ENCODE results near the gene EDAR. TPM values are rescaled to one million over a fixed set of nuclear protein-coding genes. Genes with fewer than 3 reads are reported as not detected.

The EDAR gene
- total RNA-seq, 2 donors from 2014 or later = not detected

DNA sequence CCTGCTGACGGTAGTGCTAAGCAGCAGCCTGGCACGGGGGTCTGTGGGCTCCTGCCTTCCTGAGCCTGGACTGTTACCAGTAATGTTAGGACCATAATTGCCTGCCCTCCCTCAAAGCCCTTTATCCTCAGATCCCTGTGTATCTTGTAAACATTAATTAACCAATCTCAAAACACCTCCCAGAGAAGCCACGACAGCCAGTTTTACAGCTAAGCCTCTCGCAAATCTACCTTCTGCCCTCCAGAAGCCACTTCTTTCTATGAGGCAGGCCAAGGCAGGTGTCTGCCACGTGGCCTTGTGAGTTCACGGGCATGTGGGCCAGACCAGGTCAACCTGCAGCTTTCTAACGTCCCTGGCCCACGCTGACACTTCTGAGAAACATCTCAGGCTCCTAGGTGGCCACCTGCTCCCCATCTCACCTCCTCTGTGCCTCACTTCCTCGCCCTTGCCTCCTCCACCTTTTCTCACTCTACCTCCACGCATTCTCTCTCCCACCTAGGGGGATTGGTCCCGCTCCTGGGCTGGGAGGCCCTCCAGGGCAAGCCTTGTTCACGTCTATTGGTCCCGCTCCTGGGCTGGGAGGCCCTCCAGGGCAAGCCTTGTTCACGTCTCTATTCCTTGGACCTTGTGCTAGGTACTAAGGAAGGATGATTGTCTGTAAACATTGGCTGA is 64.3 kb downstream of the EDAR start:
- Histone ChIP-seq H3K27me3 (replicated peaks; ENCODE audit: insufficient read depth) (no peaks in the 10 kb centered on the region), H3K27ac (no peak overlapping the region), H3K4me3 (no peak overlapping the region), H3K4me1 (ENCODE audit: control insufficient read depth in 1 of 2, low read depth in 2 of 2) (no peaks in the 10 kb centered on the region), H3K9me3 (no peaks in the 10 kb centered on the region), H3K36me3 (no peaks in the 10 kb centered on the region)
- DNase-seq (ENCODE audit: low spot score) (no peak), ATAC-seq (ENCODE audit: insufficient number of reproducible peaks, low FRiP score, low read depth) (no peak)
- TF ChIP-seq CTCF (IDR thresholded peaks at IDR 0.05) = no peak

- no peaks in the 10 kb centered on the region for H3K27me3 ChIP-seq (replicated peaks; ENCODE audit: insufficient read depth)
- H3K36me3 ChIP-seq = no peaks in the 10 kb centered on the region
- no peak for DNase-seq (ENCODE audit: low spot score)
- no peak for TF ChIP-seq CTCF (IDR thresholded peaks at IDR 0.05)
- no peak overlapping the region for H3K27ac ChIP-seq
- H3K9me3 ChIP-seq = no peaks in the 10 kb centered on the region
- H3K4me3 ChIP-seq = no peak overlapping the region
- ATAC-seq (ENCODE audit: insufficient number of reproducible peaks, low FRiP score, low read depth) = no peak
- H3K4me1 ChIP-seq (ENCODE audit: control insufficient read depth in 1 of 2, low read depth in 2 of 2) = no peaks in the 10 kb centered on the region
Observed at GRCh38 chr2:108923736-108924579, 65.1 kb downstream of the EDAR start.

DNA sequence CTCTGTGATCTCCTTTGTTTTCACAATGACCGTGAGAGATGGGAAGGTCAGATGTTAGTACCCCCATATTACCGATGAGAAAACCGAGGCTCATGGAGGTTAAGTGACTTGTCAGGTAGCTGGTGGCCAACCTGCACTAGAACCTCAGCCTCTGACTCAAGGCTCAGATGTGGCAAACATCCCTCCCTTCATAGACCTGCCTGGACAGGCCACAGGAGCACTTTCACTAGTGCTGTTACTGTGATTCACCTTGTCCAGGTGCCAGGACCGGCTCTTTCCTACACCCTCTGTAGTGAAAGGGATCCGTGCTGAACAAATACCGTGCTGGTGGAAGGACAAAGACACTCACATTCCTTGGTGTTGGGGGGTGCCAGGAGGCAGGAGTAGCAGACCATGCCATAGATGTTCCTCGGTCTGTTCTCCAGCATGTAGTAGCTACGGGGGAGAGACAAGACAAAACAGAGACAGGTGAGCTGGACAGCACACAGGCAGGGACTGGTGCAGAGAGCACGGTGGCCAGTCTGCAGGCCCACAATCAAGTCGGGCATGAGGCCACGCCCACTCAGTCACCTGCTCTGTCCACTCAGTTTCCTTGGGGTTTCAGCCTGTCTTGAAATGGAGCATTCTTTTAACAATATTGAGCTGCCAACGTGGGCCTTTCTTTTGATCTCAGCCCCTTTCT is 65.9 kb downstream of the EDAR start:
- Histone ChIP-seq H3K4me1 (ENCODE audit: control insufficient read depth in 1 of 2, low read depth in 2 of 2) (no peaks in the 10 kb centered on the region), H3K27ac (no peak overlapping the region), H3K4me3 (no peak overlapping the region), H3K36me3 (no peaks in the 10 kb centered on the region), H3K9me3 (no peaks in the 10 kb centered on the region), H3K27me3 (replicated peaks; ENCODE audit: insufficient read depth) (no peaks in the 10 kb centered on the region)
- no peak for ATAC-seq (ENCODE audit: insufficient number of reproducible peaks, low FRiP score, low read depth)
- TF ChIP-seq CTCF (IDR thresholded peaks at IDR 0.05) = no peak
- no peak for DNase-seq (ENCODE audit: low spot score)

GRCh38 chr2:108922141-108922915 is 66.7 kb downstream of the EDAR start:
- Histone ChIP-seq H3K4me1 (ENCODE audit: control insufficient read depth in 1 of 2, low read depth in 2 of 2) (no peaks in the 10 kb centered on the region), H3K36me3 (no peaks in the 10 kb centered on the region), H3K4me3 (no peak overlapping the region), H3K27ac (no peak overlapping the region), H3K27me3 (replicated peaks; ENCODE audit: insufficient read depth) (no peaks in the 10 kb centered on the region), H3K9me3 (no peaks in the 10 kb centered on the region)
- no peak for TF ChIP-seq CTCF (IDR thresholded peaks at IDR 0.05)
- DNase-seq (ENCODE audit: low spot score) (no peak), ATAC-seq (ENCODE audit: insufficient number of reproducible peaks, low FRiP score, low read depth) (no peak)

Measured in thoracic aorta (tissue), 2 donors.